Measurements from ENCODE around the gene CLIP1. TPM values are rescaled to one million over a fixed set of nuclear protein-coding genes. Genes with fewer than 3 reads are reported as not detected.
"Not testable (repeated sequence)": the region's sequence is repeated elsewhere in the genome, so short reads cannot be mapped to it uniquely, and the experiment has no call there.

CLIP1 gene
- total RNA-seq, 2 donors from 2014 or later: 35.4 to 65.8 TPM

GRCh38 chr12:122437656-122438121, 15.2 kb upstream of the CLIP1 start:
- no peaks in the 10 kb centered on the region for H3K9me3 ChIP-seq
- no peak overlapping the region for H3K9ac ChIP-seq (ENCODE audit: low read depth in 2 of 2, low read length in 2 of 2)
- no peak overlapping the region for H3K27ac ChIP-seq
- intact Hi-C loops (cut with DNase I): no loop called here
- H3K4me3 ChIP-seq: no peak overlapping the region
- H3K36me3 ChIP-seq: no peaks in the 10 kb centered on the region
- no peak for TF ChIP-seq CTCF (IDR thresholded peaks at IDR 0.05)
- peak; percentile 47 for DNase-seq
- H3K27me3 ChIP-seq: no peaks in the 10 kb centered on the region
- H3K4me1 ChIP-seq: no peaks in the 10 kb centered on the region

- Histone ChIP-seq H3K36me3 (no peaks in the 10 kb centered on the region), H3K27me3 (no peaks in the 10 kb centered on the region), H3K9me3 (no peaks in the 10 kb centered on the region), H3K27ac (no peak overlapping the region), H3K4me3 (no peak overlapping the region), H3K9ac (ENCODE audit: low read depth in 2 of 2, low read length in 2 of 2) (no peak overlapping the region), H3K4me1 (no peaks in the 10 kb centered on the region)
- intact Hi-C loops (cut with DNase I): no loop called here
- no peak for DNase-seq
- TF ChIP-seq CTCF (IDR thresholded peaks at IDR 0.05): no peak
These were observed 12.7 kb upstream of the CLIP1 start for GRCh38 chr12:122435186-122435585.

GRCh38 chr12:122429043-122429442, 6.6 kb upstream of the CLIP1 start:
- H3K36me3 ChIP-seq; H3K27ac ChIP-seq; H3K4me1 ChIP-seq; H3K9me3 ChIP-seq; DNase-seq; H3K4me3 ChIP-seq; H3K27me3 ChIP-seq; intact Hi-C loops (cut with DNase I); H3K9ac ChIP-seq (ENCODE audit: low read depth in 2 of 2, low read length in 2 of 2): not testable (repeated sequence)

- H3K9ac ChIP-seq (ENCODE audit: low read depth in 2 of 2, low read length in 2 of 2): no peak overlapping the region
- no peaks in the 10 kb centered on the region for H3K27me3 ChIP-seq
- no peak for TF ChIP-seq CTCF (IDR thresholded peaks at IDR 0.05)
- no peak overlapping the region for H3K27ac ChIP-seq
- no peaks in the 10 kb centered on the region for H3K4me1 ChIP-seq
- intact Hi-C loops (cut with DNase I): no loop called here
- H3K4me3 ChIP-seq: no peak overlapping the region
- H3K36me3 ChIP-seq: no peaks in the 10 kb centered on the region
- DNase-seq: no peak
- no peaks in the 10 kb centered on the region for H3K9me3 ChIP-seq
These were observed 4.9 kb upstream of the CLIP1 start for GRCh38 chr12:122427403-122427802.

GRCh38 chr12:122423258-122424165, 1.0 kb upstream of the CLIP1 start:
- Histone ChIP-seq H3K36me3 (no peaks in the 10 kb centered on the region), H3K27me3 (no peaks in the 10 kb centered on the region), H3K9me3 (no peaks in the 10 kb centered on the region), H3K9ac (ENCODE audit: low read depth in 2 of 2, low read length in 2 of 2) (peak overlapping the region; percentile 79 to 87), H3K4me1 (peaks cover 6% of the 10 kb centered on the region), H3K4me3 (peak overlapping the region; percentile 49), H3K27ac (peak overlapping the region; percentile 66)
- no peak for TF ChIP-seq CTCF (IDR thresholded peaks at IDR 0.05)
- intact Hi-C loops (cut with DNase I): no loop called here
- DNase-seq: peak; percentile 46

GRCh38 chr12:122422730-122423257, 325 bp upstream of the CLIP1 start:
- peak overlapping the region; percentile 49 for H3K4me3 ChIP-seq
- peaks cover 6% of the 10 kb centered on the region for H3K4me1 ChIP-seq
- H3K9me3 ChIP-seq: no peaks in the 10 kb centered on the region
- no peaks in the 10 kb centered on the region for H3K36me3 ChIP-seq
- peak; percentile 38 for DNase-seq
- intact Hi-C loops (cut with DNase I): no loop called here
- peak overlapping the region; percentile 66 for H3K27ac ChIP-seq
- peak overlapping the region; percentile 79 to 87 for H3K9ac ChIP-seq (ENCODE audit: low read depth in 2 of 2, low read length in 2 of 2)
- H3K27me3 ChIP-seq: no peaks in the 10 kb centered on the region
- no peak for TF ChIP-seq CTCF (IDR thresholded peaks at IDR 0.05)
